Panc1 (cell line): Measurements from ENCODE around the gene FIBIN. TPM values are rescaled to one million over a fixed set of nuclear protein-coding genes. Genes with fewer than 3 reads are reported as not detected.

Source experiments
- ATAC-seq: fragments of 200-7000 bp; cut with Tn5 transposase; 2 replicates; pipeline ENCODE4 v1.9.1; 2020; ENCODE audit warnings: mild to moderate bottlenecking, moderate library complexity
- BruUV-seq: library from RNA; stranded (reverse); fragments of 400-500 nt; replicated peaks from 2 replicates; lab custom pipeline; 2021; lab: Mats Ljungman, UMichigan
- CTCF ChIA-PET: fragments of 300-600 bp; sonication (Branson Sonifier 250); formaldehyde crosslinking; loops from one replicate; lab custom pipeline; 2022; ENCODE audit warnings: antibody characterized with exemption; lab: Charles Lee
- POLR2A ChIA-PET: fragments of 300-600 bp; sonication (Branson Sonifier 250); formaldehyde crosslinking; loops from one replicate; lab custom pipeline; 2022; ENCODE audit warnings: antibody characterized with exemption; lab: Charles Lee
- DNase-seq: peaks from one replicate; pipeline ENCODE4 v3.0.0-alpha.2; 2010; ENCODE audit warnings: low read depth, low spot score
- H3K27ac ChIP-seq: 2 replicates; pipeline ENCODE4 v1.5.1; 2011; ENCODE audit warnings: mild to moderate bottlenecking, low read length, inconsistent platforms
- H3K27me3 ChIP-seq: fragments of 200-500 bp; sonication (Bioruptor generic); 2 replicates; pipeline ENCODE4 v1.6.0; 2014; ENCODE audit warnings: low read length, inconsistent platforms; ENCODE audit not compliant: control insufficient read depth, insufficient read depth
- H3K36me3 ChIP-seq: fragments of 200-500 bp; sonication (Bioruptor generic); 2 replicates; pipeline ENCODE4 v1.5.1; 2014; ENCODE audit warnings: inconsistent platforms, mild to moderate bottlenecking, low read length, moderate library complexity; ENCODE audit not compliant: control insufficient read depth, insufficient read depth
- H3K4me1 ChIP-seq: 2 replicates; pipeline ENCODE4 v1.5.1; 2011; ENCODE audit warnings: inconsistent platforms, mild to moderate bottlenecking, low read length, moderate library complexity; ENCODE audit not compliant: control insufficient read depth, insufficient read depth
- H3K4me3 ChIP-seq, 2 experiments: 2 replicates each; pipeline ENCODE4 v1.5.1; 2011 to 2012; ENCODE audit warnings: low read depth in 2 of 2, low read length in 2 of 2, mild to moderate bottlenecking in 2 of 2, inconsistent platforms in 1 of 2, moderate library complexity in 1 of 2
- H3K9me3 ChIP-seq: fragments of 200-500 bp; sonication (Bioruptor generic); 2 replicates; pipeline ENCODE4 v1.5.1; 2014; ENCODE audit warnings: low read depth, mild to moderate bottlenecking, inconsistent platforms, low read length, moderate library complexity; ENCODE audit not compliant: control insufficient read depth, insufficient read depth
- CTCF ChIP-seq: fragments of 450-650 bp; IDR thresholded peaks from 2 replicates; pipeline ENCODE4 v1.5.1; 2017; ENCODE audit warnings: mild to moderate bottlenecking
- POLR2AphosphoS5 ChIP-seq: IDR thresholded peaks from 2 replicates; pipeline ENCODE4 v1.6.1; 2012; ENCODE audit warnings: mild to moderate bottlenecking, low read depth, low read length, moderate library complexity
- REST ChIP-seq, 2 experiments: IDR thresholded peaks; 2 replicates each; pipeline ENCODE4 v1.6.1; 2011 to 2012; ENCODE audit warnings: low read depth in 2 of 2, control low read depth in 1 of 2, low read length in 1 of 2, mild to moderate bottlenecking in 1 of 2, moderate library complexity in 1 of 2; ENCODE audit not compliant: insufficient read depth in 1 of 2
- SIN3A ChIP-seq: IDR thresholded peaks from 2 replicates; pipeline ENCODE4 v1.6.1; 2012; ENCODE audit warnings: low read depth, mild to moderate bottlenecking, low read length, moderate library complexity, borderline replicate concordance; ENCODE audit not compliant: insufficient read depth
- TCF7L2 ChIP-seq: IDR thresholded peaks from 2 replicates; pipeline ENCODE4 v1.6.1; 2011; ENCODE audit warnings: mild to moderate bottlenecking, low read depth, low read length, inconsistent platforms
- in situ Hi-C: cut with HindIII; loops from 2 replicates; pipeline ENCODE4 v1.10.0; 2016; ENCODE audit warnings: low sequenced_read_pairs, low pct_unique_long_range_greater_than_20kb
- intact Hi-C: fragments of 100-400 bp; cut with micrococcal nuclease; formaldehyde crosslinking; loops from one replicate; pipeline ENCODE4 v1.10.0; 2022; ENCODE audit not compliant: unreplicated experiment
- total RNA-seq: library from RNA; stranded (reverse); gene quantifications from one replicate; pipeline ENCODE4 v1.2.1, GENCODE V29; 2021; ENCODE audit not compliant: unreplicated experiment

The FIBIN gene
- total RNA-seq, 1 experiment from 2014 or later, result not detected

- intact Hi-C loops (no loop called here), in situ Hi-C loops (no loop called here)
- Histone ChIP-seq H3K4me3 (no peak overlapping the region), H3K27ac (no peak overlapping the region), H3K9me3 (no peaks in the 10 kb centered on the region), H3K4me1 (no peaks in the 10 kb centered on the region), H3K27me3 (no peaks in the 10 kb centered on the region), H3K36me3 (no peaks in the 10 kb centered on the region)
- ChIA-PET POLR2A (no interaction called here), CTCF (no interaction called here)
- no peak for ATAC-seq
- no TSS peak for BruUV-seq
- no peak for TF ChIP-seq TCF7L2
- no peak for TF ChIP-seq POLR2AphosphoS5
- no peak for TF ChIP-seq REST (IDR thresholded peaks at IDR 0.05; ENCODE audit: insufficient read depth in 1 of 2, low read depth in 2 of 2, low read length in 1 of 2)
- no peak for TF ChIP-seq SIN3A
- TF ChIP-seq CTCF, result no peak
- DNase-seq, result no peak
Observed at GRCh38 chr11:26947904-26948639, 45.8 kb upstream of the FIBIN start.

GRCh38 chr11:26948881-26949280 lies 45.0 kb upstream of the FIBIN start:
- Histone ChIP-seq H3K4me3 (no peak overlapping the region), H3K9me3 (no peaks in the 10 kb centered on the region), H3K36me3 (no peaks in the 10 kb centered on the region), H3K27ac (no peak overlapping the region), H3K27me3 (no peaks in the 10 kb centered on the region), H3K4me1 (no peaks in the 10 kb centered on the region)
- ChIA-PET CTCF (no interaction called here), POLR2A (no interaction called here)
- no TSS peak for BruUV-seq
- ATAC-seq (no peak), DNase-seq (no peak)
- TF ChIP-seq CTCF, result no peak
- no peak for TF ChIP-seq REST (IDR thresholded peaks at IDR 0.05; ENCODE audit: insufficient read depth in 1 of 2, low read depth in 2 of 2, low read length in 1 of 2)
- TF ChIP-seq POLR2AphosphoS5, result no peak
- no peak for TF ChIP-seq SIN3A
- TF ChIP-seq TCF7L2, result no peak
- intact Hi-C loops, result no loop called here
- in situ Hi-C loops, result no loop called here
